Neuronal stem cell (in vitro differentiated cells): ENCODE data around the gene SNRPA1.
"Not testable (repeated sequence)": the region's sequence is repeated elsewhere in the genome, so short reads cannot be mapped to it uniquely, and the experiment has no call there.

Experiments used
- DNase-seq: peaks from one replicate; pipeline ENCODE4 v3.0.0-alpha.2; 2013; ENCODE audit warnings: low spot score
- H2AFZ ChIP-seq: one replicate; pipeline ENCODE4 v1.6.1; 2013; ENCODE audit warnings: mild to moderate bottlenecking, low read length, inconsistent platforms
- H2AK5ac ChIP-seq: 2 replicates; pipeline ENCODE4 v1.6.1; 2013; ENCODE audit warnings: low read depth, mild to moderate bottlenecking, inconsistent platforms, low read length, moderate library complexity, mixed read lengths
- H2BK120ac ChIP-seq: 2 replicates; pipeline ENCODE4 v1.6.1; 2013; ENCODE audit warnings: low read depth, mild to moderate bottlenecking, inconsistent platforms, low read length, moderate library complexity, mixed read lengths
- H2BK12ac ChIP-seq: one replicate; pipeline ENCODE4 v1.6.1; 2013; ENCODE audit warnings: low read length, inconsistent platforms
- H2BK15ac ChIP-seq: 2 replicates; pipeline ENCODE4 v1.6.1; 2013; ENCODE audit warnings: mild to moderate bottlenecking, low read length, inconsistent platforms, mixed read lengths
- H2BK5ac ChIP-seq: one replicate; pipeline ENCODE4 v1.6.1; 2013; ENCODE audit warnings: inconsistent platforms, mild to moderate bottlenecking, low read length, moderate library complexity
- H3K14ac ChIP-seq: one replicate; pipeline ENCODE4 v1.6.1; 2013; ENCODE audit warnings: low read length, inconsistent platforms
- H3K18ac ChIP-seq: 2 replicates; pipeline ENCODE4 v1.6.1; 2013; ENCODE audit warnings: low read length, inconsistent platforms
- H3K23ac ChIP-seq: 2 replicates; pipeline ENCODE4 v1.6.1; 2013; ENCODE audit warnings: low read depth, mild to moderate bottlenecking, mixed read lengths, low read length, inconsistent platforms; ENCODE audit not compliant: poor library complexity
- H3K27ac ChIP-seq: replicated peaks from 3 replicates; pipeline ENCODE4 v1.5.1; 2013; ENCODE audit warnings: low read length, inconsistent platforms
- H3K27me3 ChIP-seq, 3 experiments: 2 replicates each; pipeline ENCODE4 v1.6.1; 2013; ENCODE audit warnings: low read length in 3 of 3, mild to moderate bottlenecking in 2 of 3, inconsistent platforms in 1 of 3, low read depth in 1 of 3, mixed read lengths in 1 of 3, moderate library complexity in 1 of 3; ENCODE audit not compliant: control insufficient read depth in 3 of 3, insufficient read depth in 3 of 3
- H3K36me3 ChIP-seq, 2 donors: replicated peaks in 1 of 2; 2 replicates each; pipeline ENCODE4 v1.6.1; 2013; ENCODE audit warnings: low read length in 2 of 2; ENCODE audit not compliant: control insufficient read depth in 2 of 2, insufficient read depth in 2 of 2
- H3K4ac ChIP-seq: 2 replicates; pipeline ENCODE4 v1.6.1; 2013; ENCODE audit warnings: inconsistent platforms, mild to moderate bottlenecking, low read length, moderate library complexity
- H3K4me1 ChIP-seq, 2 donors: 1 replicate in 1 of 2; 2 replicates in 1 of 2; pipeline ENCODE4 v1.6.1; 2013; ENCODE audit warnings: low read length in 2 of 2, low read depth in 1 of 2; ENCODE audit not compliant: control insufficient read depth in 2 of 2, insufficient read depth in 1 of 2
- H3K4me2 ChIP-seq: one replicate; pipeline ENCODE4 v1.6.1; 2013; ENCODE audit warnings: mild to moderate bottlenecking, low read length, inconsistent platforms; ENCODE audit not compliant: insufficient read depth, poor library complexity, severe bottlenecking
- H3K4me3 ChIP-seq, 2 donors: 2 replicates each; pipeline ENCODE4 v1.5.1; 2013; ENCODE audit warnings: low read length in 2 of 2, mild to moderate bottlenecking in 2 of 2, inconsistent platforms in 1 of 2, moderate library complexity in 1 of 2
- H3K79me1 ChIP-seq: one replicate; pipeline ENCODE4 v1.6.1; 2013; ENCODE audit warnings: low read depth, mild to moderate bottlenecking, inconsistent platforms, low read length, moderate library complexity
- H3K9ac ChIP-seq: one replicate; pipeline ENCODE4 v1.6.1; 2013; ENCODE audit warnings: mild to moderate bottlenecking, low read depth, low read length, inconsistent platforms; ENCODE audit not compliant: poor library complexity
- H3K9me3 ChIP-seq, 2 donors: replicated peaks in 1 of 2; 2 replicates each; pipeline versions ENCODE3 to v1.6.1; 2013; ENCODE audit warnings: low read length in 2 of 2, mild to moderate bottlenecking in 2 of 2, inconsistent platforms in 1 of 2, low read depth in 1 of 2, mixed read lengths in 1 of 2, moderate library complexity in 1 of 2; ENCODE audit not compliant: control insufficient read depth in 2 of 2, insufficient read depth in 1 of 2
- H4K8ac ChIP-seq: one replicate; pipeline ENCODE4 v1.6.1; 2013; ENCODE audit warnings: low read depth, mild to moderate bottlenecking, inconsistent platforms, low read length, moderate library complexity
- H4K91ac ChIP-seq: one replicate; pipeline ENCODE4 v1.6.1; 2013; ENCODE audit warnings: low read length, low read depth, mild to moderate bottlenecking, inconsistent platforms; ENCODE audit not compliant: poor library complexity
- WGBS, 2 donors: extraction: QIAGEN DNeasy Blood & Tissue Kit; methylation state at CpG; one replicate each; pipeline ENCODE4 v1.1.7; 2013; ENCODE audit warnings: missing lambda C conversion rate in 2 of 2, mixed read lengths in 1 of 2; ENCODE audit not compliant: insufficient read length in 2 of 2, insufficient replicate concordance in 1 of 2; ENCODE audit errors: extremely low coverage in 2 of 2; 5-methylcytosine and 5-hydroxymethylcytosine counted together

SNRPA1 gene

GRCh38 chr15:101287342-101287741 is 7.7 kb downstream of the SNRPA1 start:
- H3K18ac ChIP-seq, H2AK5ac ChIP-seq, H3K23ac ChIP-seq, H3K27ac ChIP-seq, H4K8ac ChIP-seq, H3K4me1 ChIP-seq, H3K4ac ChIP-seq, H3K4me3 ChIP-seq, H4K91ac ChIP-seq, H3K9me3 ChIP-seq, H2AFZ ChIP-seq, H3K9ac ChIP-seq, H3K79me1 ChIP-seq, H2BK120ac ChIP-seq, H2BK5ac ChIP-seq, H3K4me2 ChIP-seq, DNase-seq, H2BK15ac ChIP-seq, H3K14ac ChIP-seq, H2BK12ac ChIP-seq, H3K27me3 ChIP-seq: not testable (repeated sequence)
- peaks cover 20 to 94% of the 10 kb centered on the region in 2 donors for H3K36me3 ChIP-seq
- no CpG with 5 or more reads among the region's 6 CpGs for WGBS, 2 donors

GRCh38 chr15:101286471-101287114 is 8.5 kb downstream of the SNRPA1 start:
- no peak overlapping the region for H3K27ac ChIP-seq
- no peak overlapping the region for H2BK5ac ChIP-seq
- no peak overlapping the region for H3K4me3 ChIP-seq
- H4K91ac ChIP-seq = no peak overlapping the region
- no peak overlapping the region for H2BK12ac ChIP-seq
- no peak overlapping the region for H2AFZ ChIP-seq
- H3K14ac ChIP-seq = no peak overlapping the region
- no peaks in the 10 kb centered on the region for H3K27me3 ChIP-seq
- no peak overlapping the region for H2BK15ac ChIP-seq
- H3K36me3 ChIP-seq = peaks cover 23 to 94% of the 10 kb centered on the region in 2 donors
- no peak for DNase-seq
- no peak overlapping the region for H3K23ac ChIP-seq
- H2AK5ac ChIP-seq = no peak overlapping the region
- H3K4ac ChIP-seq = no peak overlapping the region
- no peak overlapping the region for H4K8ac ChIP-seq
- no peak overlapping the region for H3K4me2 ChIP-seq
- H3K9ac ChIP-seq = no peak overlapping the region
- H3K4me1 ChIP-seq = no peaks in the 10 kb centered on the region
- H3K9me3 ChIP-seq = no peaks in the 10 kb centered on the region
- no peak overlapping the region for H3K18ac ChIP-seq
- H3K79me1 ChIP-seq = peaks cover 2% of the 10 kb centered on the region
- H2BK120ac ChIP-seq = no peak overlapping the region
- no CpG with 5 or more reads among the region's 9 CpGs for WGBS, 2 donors

- Histone ChIP-seq H3K4me3 (no peak overlapping the region), H3K9me3 (no peaks in the 10 kb centered on the region), H3K27ac (no peak overlapping the region), H4K8ac (no peak overlapping the region), H2BK12ac (no peak overlapping the region), H2BK15ac (no peak overlapping the region), H3K4me1 (no peaks in the 10 kb centered on the region), H3K4me2 (no peak overlapping the region), H4K91ac (no peak overlapping the region), H3K27me3 (no peaks in the 10 kb centered on the region), H2AFZ (no peak overlapping the region), H3K4ac (no peak overlapping the region), H2BK120ac (no peak overlapping the region), H3K36me3 (peaks cover 32 to 91% of the 10 kb centered on the region in 2 donors), H2BK5ac (no peak overlapping the region), H3K23ac (no peak overlapping the region), H3K18ac (no peak overlapping the region), H3K79me1 (peaks cover 2% of the 10 kb centered on the region), H3K14ac (no peak overlapping the region), H2AK5ac (no peak overlapping the region), H3K9ac (no peak overlapping the region)
- no peak for DNase-seq
- no CpG with 5 or more reads among the region's 6 CpGs for WGBS, 2 donors
These were observed 11.1 kb downstream of the SNRPA1 start for GRCh38 chr15:101283931-101284330.

DNA sequence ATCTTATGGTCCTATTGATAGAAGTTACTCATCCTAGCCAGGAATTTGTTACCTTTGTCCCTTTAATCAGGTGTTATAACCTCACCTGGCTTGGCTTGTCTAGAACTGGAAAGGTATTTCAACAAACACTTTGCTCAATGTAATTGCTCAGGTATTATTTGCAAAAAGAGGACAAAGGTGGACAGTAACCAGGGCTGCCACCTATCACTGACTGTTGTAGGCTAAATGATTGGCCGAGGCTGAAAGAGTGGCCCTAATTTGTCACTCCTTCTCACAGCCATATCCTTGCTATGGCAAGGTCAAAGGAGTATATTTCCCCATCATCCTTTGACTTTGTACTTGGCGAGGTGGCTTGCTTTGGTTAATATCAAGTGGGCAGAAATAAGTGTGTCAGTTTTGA is 15.0 kb downstream of the SNRPA1 start:
- H2AFZ ChIP-seq = no peak overlapping the region
- no CpG with 5 or more reads among the region's 2 CpGs for WGBS, 2 donors
- no peak overlapping the region for H2BK5ac ChIP-seq
- H3K9me3 ChIP-seq = no peaks in the 10 kb centered on the region
- H3K4me1 ChIP-seq = peaks cover 4% of the 10 kb centered on the region in 2 donors
- no peak overlapping the region for H3K23ac ChIP-seq
- H3K79me1 ChIP-seq = peaks cover 5% of the 10 kb centered on the region
- H2AK5ac ChIP-seq = no peak overlapping the region
- no peaks in the 10 kb centered on the region for H3K27me3 ChIP-seq
- H3K18ac ChIP-seq = no peak overlapping the region
- no peak overlapping the region for H4K8ac ChIP-seq
- no peak overlapping the region for H3K4ac ChIP-seq
- no peak overlapping the region for H2BK120ac ChIP-seq
- H3K9ac ChIP-seq = no peak overlapping the region
- no peak overlapping the region for H3K4me3 ChIP-seq
- no peak overlapping the region for H3K4me2 ChIP-seq
- H4K91ac ChIP-seq = no peak overlapping the region
- no peak for DNase-seq
- no peak overlapping the region for H3K14ac ChIP-seq
- H3K36me3 ChIP-seq = peaks cover 23 to 64% of the 10 kb centered on the region in 2 donors
- H3K27ac ChIP-seq = no peak overlapping the region
- no peak overlapping the region for H2BK15ac ChIP-seq
- H2BK12ac ChIP-seq = no peak overlapping the region
